ENCODE data around the gene PRPS1L1. TPM values are rescaled to one million over a fixed set of nuclear protein-coding genes. Genes with fewer than 3 reads are reported as not detected.
A peak's percentile ranks its signal among the peaks of the same experiment; 100 is the strongest.

The PRPS1L1 gene
- total RNA-seq, 1 experiment from 2014 or later = not detected

DNA sequence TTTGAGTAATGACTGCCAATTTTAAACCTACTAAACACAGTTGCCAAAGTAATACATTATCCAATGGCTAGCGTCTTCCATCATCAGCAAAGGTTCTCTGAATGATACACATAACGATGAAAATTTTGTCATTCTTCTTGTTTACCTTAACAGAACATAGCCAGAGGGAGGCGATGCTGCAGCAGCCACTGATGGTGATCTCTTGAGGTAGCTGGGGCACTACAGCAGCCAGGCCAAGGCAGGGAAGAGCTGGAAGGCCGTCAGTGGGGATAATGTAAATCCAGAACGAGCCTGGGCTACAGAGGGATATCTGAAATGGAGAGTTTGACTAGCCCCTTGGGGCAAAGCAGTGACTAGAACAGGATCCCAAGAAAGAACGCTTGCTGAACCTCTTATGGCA is 38.8 kb downstream of the PRPS1L1 start:
- Histone ChIP-seq H2BK20ac (ENCODE audit: low read depth, low read length, poor library complexity, severe bottlenecking) (no peak overlapping the region), H3K4ac (ENCODE audit: low read depth, low read length) (no peak overlapping the region), H4K20me1 (ENCODE audit: control insufficient read depth, insufficient read depth, insufficient read length) (no peaks in the 10 kb centered on the region), H3K79me2 (ENCODE audit: insufficient read depth, low read length) (no peaks in the 10 kb centered on the region), H3K23ac (ENCODE audit: insufficient read length, low read depth, low read length) (no peak overlapping the region), H3K4me2 (ENCODE audit: insufficient read depth, insufficient read length, low read length) (no peak overlapping the region), H2BK12ac (ENCODE audit: insufficient read length, low read depth, low read length) (no peak overlapping the region), H3K18ac (ENCODE audit: insufficient read length, low read depth, low read length) (no peak overlapping the region), H2AK5ac (ENCODE audit: insufficient read length, low read length) (no peak overlapping the region), H4K8ac (replicated peaks; ENCODE audit: insufficient read length, low read depth, low read length) (no peak overlapping the region), H2BK15ac (ENCODE audit: low read depth, low read length) (no peak overlapping the region), H3K9me3 (ENCODE audit: control insufficient read depth, low read depth, low read length) (no peaks in the 10 kb centered on the region), H3K23me2 (ENCODE audit: insufficient read length, low read depth, low read length, poor library complexity, severe bottlenecking) (no peaks in the 10 kb centered on the region), H3T11ph (ENCODE audit: low read length) (no peak overlapping the region), H2AFZ (ENCODE audit: low read length) (no peak overlapping the region), H3K9ac (ENCODE audit: extremely low read depth, insufficient read length, low read length) (no peak overlapping the region), H3K14ac (ENCODE audit: insufficient read depth, low read length) (no peak overlapping the region), H4K91ac (ENCODE audit: insufficient read length, low read depth, low read length) (no peak overlapping the region), H3K56ac (ENCODE audit: insufficient read length, low read depth, low read length) (no peak overlapping the region), H3K27me3 (ENCODE audit: insufficient read depth, low read length) (no peaks in the 10 kb centered on the region), H3K27ac (ENCODE audit: insufficient read length, low read depth, low read length) (no peak overlapping the region), H3K4me1 (ENCODE audit: insufficient read depth, low read length) (no peaks in the 10 kb centered on the region), H2BK120ac (ENCODE audit: low read depth, low read length, poor library complexity, severe bottlenecking) (no peak overlapping the region), H4K5ac (ENCODE audit: insufficient read length, low read depth, low read length) (no peak overlapping the region), H3K79me1 (ENCODE audit: insufficient read depth, low read depth, low read length, poor library complexity, severe bottlenecking) (no peaks in the 10 kb centered on the region), H2BK5ac (ENCODE audit: insufficient read length, low read length) (no peak overlapping the region)
- no peaks in the 10 kb centered on the region for H3K27me3 Mint-ChIP-seq (ENCODE audit: low read depth)
- no peak overlapping the region for H3K27ac Mint-ChIP-seq
- TF ChIP-seq, protein P1, sequence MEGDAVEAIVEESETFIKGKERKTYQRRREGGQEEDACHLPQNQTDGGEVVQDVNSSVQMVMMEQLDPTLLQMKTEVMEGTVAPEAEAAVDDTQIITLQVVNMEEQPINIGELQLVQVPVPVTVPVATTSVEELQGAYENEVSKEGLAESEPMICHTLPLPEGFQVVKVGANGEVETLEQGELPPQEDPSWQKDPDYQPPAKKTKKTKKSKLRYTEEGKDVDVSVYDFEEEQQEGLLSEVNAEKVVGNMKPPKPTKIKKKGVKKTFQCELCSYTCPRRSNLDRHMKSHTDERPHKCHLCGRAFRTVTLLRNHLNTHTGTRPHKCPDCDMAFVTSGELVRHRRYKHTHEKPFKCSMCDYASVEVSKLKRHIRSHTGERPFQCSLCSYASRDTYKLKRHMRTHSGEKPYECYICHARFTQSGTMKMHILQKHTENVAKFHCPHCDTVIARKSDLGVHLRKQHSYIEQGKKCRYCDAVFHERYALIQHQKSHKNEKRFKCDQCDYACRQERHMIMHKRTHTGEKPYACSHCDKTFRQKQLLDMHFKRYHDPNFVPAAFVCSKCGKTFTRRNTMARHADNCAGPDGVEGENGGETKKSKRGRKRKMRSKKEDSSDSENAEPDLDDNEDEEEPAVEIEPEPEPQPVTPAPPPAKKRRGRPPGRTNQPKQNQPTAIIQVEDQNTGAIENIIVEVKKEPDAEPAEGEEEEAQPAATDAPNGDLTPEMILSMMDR (conservative IDR thresholded peaks at IDR 0.05) = peak; percentile 40
- no CpG with 5 or more reads among the region's 6 CpGs for WGBS (ENCODE audit: extremely low coverage, insufficient read length, low lambda C conversion rate)
- no peaks in the 10 kb centered on the region for H3K9me3 Mint-ChIP-seq
- H3K4me3 Mint-ChIP-seq = no peak overlapping the region
- peaks cover 4 to 5% of the 10 kb centered on the region in 2 experiments; a peak in 2 of 4 replicates for H3K4me1 Mint-ChIP-seq
- no peaks in the 10 kb centered on the region for H3K36me3 Mint-ChIP-seq (ENCODE audit: insufficient read depth in 1 of 3, low read depth in 3 of 3)
- peak; percentile 41 for DNase-seq
